ENCODE data around the gene APOL1.
"Not testable (repeated sequence)": the region's sequence is repeated elsewhere in the genome, so short reads cannot be mapped to it uniquely, and the experiment has no call there.

The APOL1 gene

GRCh38 chr22:36252754-36253522, at the start of gene APOL1:
TSS of gene APOL1 (plus strand) at chr22:36253133. CDS start at chr22:36254956, 1,823 bp downstream.
- peak; percentile 67 for DNase-seq (ENCODE audit: low spot score)

GRCh38 chr22:36203441-36203840, 49.5 kb upstream of the APOL1 start:
- not testable (repeated sequence) for DNase-seq (ENCODE audit: low spot score)

- no peak for DNase-seq (ENCODE audit: low spot score)
These were observed 48.8 kb upstream of the APOL1 start for GRCh38 chr22:36204001-36204631.

GRCh38 chr22:36204632-36205015, 48.3 kb upstream of the APOL1 start:
- no peak for DNase-seq (ENCODE audit: low spot score)

GRCh38 chr22:36205573-36205972, 47.4 kb upstream of the APOL1 start:
- DNase-seq (ENCODE audit: low spot score): not testable (repeated sequence)

GRCh38 chr22:36206255-36206654, 46.7 kb upstream of the APOL1 start:
- no peak for DNase-seq (ENCODE audit: low spot score)

- no peak for DNase-seq (ENCODE audit: low spot score)
These were observed 44.7 kb upstream of the APOL1 start for GRCh38 chr22:36208162-36208765.

- DNase-seq (ENCODE audit: low spot score): no peak
These were observed 44.0 kb upstream of the APOL1 start for GRCh38 chr22:36208914-36209313.

- not testable (repeated sequence) for DNase-seq (ENCODE audit: low spot score)
These were observed 43.4 kb upstream of the APOL1 start for GRCh38 chr22:36209488-36209908.

GRCh38 chr22:36210224-36210623, 42.7 kb upstream of the APOL1 start:
- DNase-seq (ENCODE audit: low spot score): no peak

GRCh38 chr22:36211237-36211861, 41.6 kb upstream of the APOL1 start:
- DNase-seq (ENCODE audit: low spot score): no peak

GRCh38 chr22:36212901-36213300, 40.0 kb upstream of the APOL1 start:
- DNase-seq (ENCODE audit: low spot score): no peak

- DNase-seq (ENCODE audit: low spot score): no peak
These were observed 39.3 kb upstream of the APOL1 start for GRCh38 chr22:36213586-36213985.

- DNase-seq (ENCODE audit: low spot score): no peak
These were observed 37.0 kb upstream of the APOL1 start for GRCh38 chr22:36215981-36216380.

- DNase-seq (ENCODE audit: low spot score): no peak
These were observed 34.2 kb upstream of the APOL1 start for GRCh38 chr22:36218648-36219193.

GRCh38 chr22:36220451-36220921, 32.4 kb upstream of the APOL1 start:
- no peak for DNase-seq (ENCODE audit: low spot score)

GRCh38 chr22:36221799-36222751, 30.9 kb upstream of the APOL1 start:
- no peak for DNase-seq (ENCODE audit: low spot score)

GRCh38 chr22:36222887-36223450, 30.0 kb upstream of the APOL1 start:
- no peak for DNase-seq (ENCODE audit: low spot score)

- DNase-seq (ENCODE audit: low spot score): no peak
These were observed 29.4 kb upstream of the APOL1 start for GRCh38 chr22:36223504-36223903.

- DNase-seq (ENCODE audit: low spot score): no peak
These were observed 28.7 kb upstream of the APOL1 start for GRCh38 chr22:36224245-36224644.

Data from hepatic stellate cell (primary cell).